Measurements from ENCODE around the gene MAGED2.
"Not testable (repeated sequence)": the region's sequence is repeated elsewhere in the genome, so short reads cannot be mapped to it uniquely, and the experiment has no call there.

The MAGED2 gene

GRCh38 chrX:54838583-54838982 is 31.0 kb downstream of the MAGED2 start:
- TF ChIP-seq, protein P1, sequence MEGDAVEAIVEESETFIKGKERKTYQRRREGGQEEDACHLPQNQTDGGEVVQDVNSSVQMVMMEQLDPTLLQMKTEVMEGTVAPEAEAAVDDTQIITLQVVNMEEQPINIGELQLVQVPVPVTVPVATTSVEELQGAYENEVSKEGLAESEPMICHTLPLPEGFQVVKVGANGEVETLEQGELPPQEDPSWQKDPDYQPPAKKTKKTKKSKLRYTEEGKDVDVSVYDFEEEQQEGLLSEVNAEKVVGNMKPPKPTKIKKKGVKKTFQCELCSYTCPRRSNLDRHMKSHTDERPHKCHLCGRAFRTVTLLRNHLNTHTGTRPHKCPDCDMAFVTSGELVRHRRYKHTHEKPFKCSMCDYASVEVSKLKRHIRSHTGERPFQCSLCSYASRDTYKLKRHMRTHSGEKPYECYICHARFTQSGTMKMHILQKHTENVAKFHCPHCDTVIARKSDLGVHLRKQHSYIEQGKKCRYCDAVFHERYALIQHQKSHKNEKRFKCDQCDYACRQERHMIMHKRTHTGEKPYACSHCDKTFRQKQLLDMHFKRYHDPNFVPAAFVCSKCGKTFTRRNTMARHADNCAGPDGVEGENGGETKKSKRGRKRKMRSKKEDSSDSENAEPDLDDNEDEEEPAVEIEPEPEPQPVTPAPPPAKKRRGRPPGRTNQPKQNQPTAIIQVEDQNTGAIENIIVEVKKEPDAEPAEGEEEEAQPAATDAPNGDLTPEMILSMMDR (IDR thresholded peaks at IDR 0.05; ENCODE audit: low read depth, low read length): no peak
- no peak for DNase-seq (ENCODE audit: extremely low read depth, low read depth)

DNA sequence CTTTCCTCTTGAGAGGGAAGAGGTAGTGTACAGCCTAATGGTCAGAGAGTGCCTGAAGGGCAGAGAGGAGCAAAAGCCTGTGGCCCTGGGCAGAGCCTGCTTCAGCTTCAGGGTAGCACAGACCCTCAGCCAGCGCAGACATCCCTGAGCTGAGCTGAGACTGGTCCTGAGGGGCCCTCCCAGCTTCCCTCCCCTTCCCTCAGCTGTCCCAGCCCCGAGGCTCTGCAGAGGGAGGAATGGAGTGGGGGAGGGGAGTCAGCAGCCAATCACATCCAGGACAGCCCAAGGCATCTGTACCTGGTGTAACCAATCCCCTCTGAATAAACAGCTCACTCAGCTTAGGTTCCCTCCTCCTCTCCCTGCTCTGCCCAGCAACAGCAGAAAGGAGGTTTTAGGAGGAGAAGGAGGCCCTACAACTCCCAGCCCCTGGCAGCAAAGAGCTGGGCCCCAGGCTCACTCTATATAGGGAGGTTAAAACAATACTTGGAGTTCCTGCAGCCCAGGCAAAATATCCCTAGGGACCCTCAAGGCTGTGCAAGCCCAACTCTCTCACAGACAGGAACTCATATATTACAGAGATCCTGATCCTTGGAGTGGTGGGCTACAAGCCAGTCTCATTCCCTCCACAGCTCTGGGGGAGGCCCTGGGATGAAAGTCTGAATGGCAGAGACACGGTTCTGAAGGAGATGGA is 33.8 kb downstream of the MAGED2 start:
- not testable (repeated sequence) for DNase-seq (ENCODE audit: extremely low read depth, low read depth)

DNA sequence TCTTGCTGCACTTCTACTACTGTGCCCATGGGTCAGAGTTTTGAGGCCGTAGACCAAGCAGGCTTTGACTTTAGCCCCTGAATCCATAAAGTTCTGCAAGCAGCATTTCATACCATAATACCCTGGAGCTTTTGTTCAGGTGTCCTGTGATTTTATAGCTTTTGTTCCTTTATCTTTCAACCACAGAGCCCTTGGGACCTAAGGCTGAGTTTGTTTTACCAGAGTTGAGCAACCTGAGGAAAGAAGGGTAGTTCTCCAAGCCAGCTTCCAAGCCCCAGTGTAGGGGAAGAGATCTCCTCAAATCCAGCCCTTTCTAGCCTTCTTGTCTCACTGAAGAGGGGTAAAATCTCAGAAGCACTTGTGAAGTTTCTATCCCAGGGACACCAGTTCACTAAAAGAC is 35.1 kb downstream of the MAGED2 start:
- DNase-seq (ENCODE audit: extremely low read depth, low read depth): no peak
- TF ChIP-seq, protein P1 (IDR thresholded peaks at IDR 0.05; ENCODE audit: low read depth, low read length): no peak

DNA sequence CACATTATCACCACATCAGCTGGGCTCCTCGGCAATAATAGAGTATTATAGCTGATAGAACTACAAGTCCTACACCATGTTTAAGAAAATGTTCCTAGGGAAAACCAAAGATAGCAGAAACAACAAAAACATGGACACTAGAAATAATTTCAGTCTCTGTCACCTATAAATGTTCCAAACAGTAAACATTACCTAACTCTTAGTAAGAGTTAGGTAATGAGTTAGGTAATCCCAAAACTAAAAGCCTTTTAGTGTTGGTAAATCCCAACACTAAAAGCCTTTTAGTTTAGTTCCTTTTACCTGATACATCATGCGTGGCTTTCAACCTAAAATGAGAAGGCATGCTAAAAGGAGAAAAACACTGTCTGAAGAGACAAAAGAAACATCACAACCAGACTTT is 35.5 kb downstream of the MAGED2 start:
- DNase-seq (ENCODE audit: extremely low read depth, low read depth): no peak
- TF ChIP-seq, protein P1 (IDR thresholded peaks at IDR 0.05; ENCODE audit: low read depth, low read length): no peak

DNA sequence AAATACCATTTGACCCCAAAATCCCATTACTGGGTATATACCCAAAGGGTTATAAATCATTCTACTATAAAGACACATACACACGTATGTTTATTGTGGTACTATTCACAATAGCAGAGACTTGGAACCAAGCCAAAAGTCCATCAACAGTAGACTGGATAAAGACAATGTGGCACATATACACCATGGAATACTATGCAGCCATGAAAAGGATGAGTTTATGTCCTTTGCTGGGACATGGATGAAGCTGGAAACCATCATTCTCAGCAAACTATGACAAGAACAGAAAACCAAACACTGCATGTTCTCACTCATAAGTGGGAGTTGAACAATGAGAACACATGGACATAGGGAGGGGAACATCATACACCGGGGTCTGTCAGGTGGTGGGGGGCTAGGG is 40.2 kb downstream of the MAGED2 start:
- not testable (repeated sequence) for DNase-seq (ENCODE audit: extremely low read depth, low read depth)

DNA sequence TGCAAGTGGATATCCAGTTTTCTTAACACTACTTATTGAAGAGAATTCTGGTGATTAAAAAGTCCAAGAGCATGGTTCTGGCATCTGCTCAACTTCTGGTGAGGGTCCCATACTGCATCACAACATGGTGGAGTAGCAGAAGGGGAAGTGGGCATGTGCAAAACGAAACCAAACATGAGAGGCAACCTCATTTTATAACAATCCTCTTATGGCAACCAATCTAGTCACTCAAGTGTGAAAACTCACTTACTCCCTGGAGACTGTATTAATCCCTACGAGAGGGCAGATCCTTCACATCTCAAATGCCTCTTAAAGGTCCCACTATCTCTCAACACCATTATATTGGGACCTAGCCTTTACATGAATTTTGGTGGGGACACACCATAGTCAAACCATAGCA is 57.7 kb downstream of the MAGED2 start:
- TF ChIP-seq, protein P1 (IDR thresholded peaks at IDR 0.05; ENCODE audit: low read depth, low read length): no peak
- no peak for DNase-seq (ENCODE audit: extremely low read depth, low read depth)

All from AG09319 (cell line).